Body of pancreas (tissue), 4 donors: Measurements from ENCODE around the gene LYRM7.

ENCODE experiments used
- CTCF ChIP-seq, 7 experiments: fragments of 450-650 bp in 4 of 7; fragments of 200-600 bp in 3 of 7; sonication (generic) in 3 of 7; IDR thresholded peaks; one replicate each; pipeline ENCODE4 v1.5.1; 2016 to 2019; ENCODE audit warnings: antibody characterized with exemption in 7 of 7
- POLR2A ChIP-seq, 3 donors: fragments of 450-650 bp; IDR thresholded peaks; one replicate each; pipeline ENCODE4 v1.6.1; 2016; ENCODE audit warnings: antibody characterized with exemption in 3 of 3, mild to moderate bottlenecking in 2 of 3

DNA sequence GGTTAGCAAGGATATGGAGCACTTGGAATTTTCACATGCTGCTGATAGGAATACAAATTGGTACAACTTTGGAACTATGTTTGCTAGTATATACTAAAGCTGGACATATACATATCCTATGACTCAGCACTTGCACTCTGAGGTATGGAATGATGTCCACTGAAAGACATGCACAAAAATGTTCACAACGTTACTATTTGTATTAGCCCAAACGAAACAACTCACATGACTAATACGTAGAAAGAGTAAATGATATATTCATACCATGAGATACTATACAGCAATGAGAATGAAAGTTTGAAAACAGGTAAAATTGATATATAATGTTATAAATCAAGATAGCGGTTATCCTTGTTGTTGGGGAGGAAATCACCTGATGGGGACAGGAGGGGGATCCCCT, 47.6 kb downstream of the LYRM7 start:
- TF ChIP-seq CTCF (IDR thresholded peaks at IDR 0.05), result no peak
- no peak for TF ChIP-seq POLR2A (IDR thresholded peaks at IDR 0.05)
